Transverse colon (tissue), 3 donors: Measurements from ENCODE around the gene TBCK.

Experiments
- CTCF ChIP-seq, 5 experiments: fragments of 200-600 bp in 3 of 5; fragments of 450-650 bp in 2 of 5; sonication (generic) in 3 of 5; IDR thresholded peaks; 1 replicate in 2 of 5; 2 replicates in 3 of 5; pipeline ENCODE4 v1.5.1; 2016 to 2017; ENCODE audit warnings: antibody characterized with exemption in 5 of 5, inconsistent platforms in 3 of 5, mild to moderate bottlenecking in 2 of 5, moderate library complexity in 1 of 5
- POLR2A ChIP-seq: fragments of 450-650 bp; IDR thresholded peaks from one replicate; pipeline ENCODE4 v1.6.1; 2016; ENCODE audit warnings: antibody characterized with exemption, mild to moderate bottlenecking, moderate library complexity

- TF ChIP-seq POLR2A: no peak
- TF ChIP-seq CTCF (IDR thresholded peaks at IDR 0.05): no peak
Observed at GRCh38 chr4:106247600-106247999, 68.4 kb downstream of the TBCK start.
